K562 treated with DMSO at 1 percent for 24 hours (cell line): Measurements from ENCODE around the gene ID1. TPM values are rescaled to one million over a fixed set of nuclear protein-coding genes. Genes with fewer than 3 reads are reported as not detected.

Experiments
- total RNA-seq: library from RNA; unstranded; fragments of 300-600 nt; gene quantifications from 2 replicates; pipeline ENCODE4 v1.2.3, GENCODE V29; 2022; ENCODE audit warnings: low read depth; ENCODE audit not compliant: insufficient read depth

Gene ID1, protein sequence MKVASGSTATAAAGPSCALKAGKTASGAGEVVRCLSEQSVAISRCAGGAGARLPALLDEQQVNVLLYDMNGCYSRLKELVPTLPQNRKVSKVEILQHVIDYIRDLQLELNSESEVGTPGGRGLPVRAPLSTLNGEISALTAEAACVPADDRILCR
- total RNA-seq = 742 and 763 TPM in 2 replicates

DNA sequence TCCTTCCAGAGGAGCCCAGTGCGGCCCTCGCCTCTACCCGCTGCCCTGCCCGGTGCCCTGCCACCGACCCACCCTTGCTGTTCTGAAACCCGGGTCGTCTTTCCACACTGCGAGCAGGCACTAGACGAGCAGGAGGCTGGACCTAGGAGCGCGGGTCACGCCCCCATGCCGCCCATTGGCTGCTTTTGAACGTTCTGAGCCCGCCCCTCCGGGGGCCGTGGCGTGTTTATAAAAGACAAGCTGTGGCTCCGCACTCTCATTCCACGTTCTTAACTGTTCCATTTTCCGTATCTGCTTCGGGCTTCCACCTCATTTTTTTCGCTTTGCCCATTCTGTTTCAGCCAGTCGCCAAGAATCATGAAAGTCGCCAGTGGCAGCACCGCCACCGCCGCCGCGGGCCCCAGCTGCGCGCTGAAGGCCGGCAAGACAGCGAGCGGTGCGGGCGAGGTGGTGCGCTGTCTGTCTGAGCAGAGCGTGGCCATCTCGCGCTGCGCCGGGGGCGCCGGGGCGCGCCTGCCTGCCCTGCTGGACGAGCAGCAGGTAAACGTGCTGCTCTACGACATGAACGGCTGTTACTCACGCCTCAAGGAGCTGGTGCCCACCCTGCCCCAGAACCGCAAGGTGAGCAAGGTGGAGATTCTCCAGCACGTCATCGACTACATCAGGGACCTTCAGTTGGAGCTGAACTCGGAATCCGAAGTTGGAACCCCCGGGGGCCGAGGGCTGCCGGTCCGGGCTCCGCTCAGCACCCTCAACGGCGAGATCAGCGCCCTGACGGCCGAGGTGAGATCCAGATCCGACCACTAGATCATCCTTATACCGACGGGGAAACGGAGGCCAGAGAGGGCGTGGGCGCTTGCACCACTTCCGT lies at the start of gene ID1:
TSS of gene ID1 (plus strand) at position 259 of the 871 bp plus-strand sequence. CDS start at position 358, 99 bp downstream.

DNA sequence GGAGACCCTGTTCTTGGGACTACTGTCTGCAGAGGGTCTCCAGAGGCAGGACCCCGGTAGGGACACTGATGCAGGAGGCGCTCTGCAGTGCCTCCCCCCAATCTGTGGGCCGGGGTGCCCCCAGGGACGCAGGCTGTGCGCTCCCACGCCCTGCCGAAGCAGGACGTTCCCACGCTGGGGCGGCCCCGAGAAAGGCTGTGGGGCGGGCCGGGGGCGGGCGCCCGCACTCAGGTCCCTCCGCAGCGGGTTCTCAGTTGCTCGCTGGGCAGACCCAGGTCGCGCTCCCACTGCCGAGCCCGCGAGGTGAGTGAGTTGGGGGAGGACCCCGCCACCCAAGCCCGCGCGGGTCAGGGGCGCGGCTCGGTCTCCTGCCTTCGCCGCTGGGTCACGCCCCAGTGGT lies 32.6 kb downstream of the ID1 start, which contains the start of gene COX4I2:
TSS of gene COX4I2 (plus strand) at position 253 of the 400 bp plus-strand sequence. CDS start 1,106 bp downstream, outside the sequence.

Other genes starting within 250 kb of the ID1 start
- not detected in 2 replicates for gene DEFB118, start 236.7 kb upstream of the ID1 start, total RNA-seq
- not detected in 2 replicates for gene DEFB119, start 214.7 kb upstream of the ID1 start, total RNA-seq
- not detected in 2 replicates for gene DEFB121, start 199.1 kb upstream of the ID1 start, total RNA-seq
- not detected in 2 replicates for gene DEFB123, start 164.7 kb upstream of the ID1 start, total RNA-seq
- gene DEFB124, start 130.2 kb upstream of the ID1 start, total RNA-seq = not detected in 2 replicates
- not detected in 2 replicates for gene REM1, start 130.0 kb upstream of the ID1 start, total RNA-seq
- 138 and 143 TPM in 2 replicates for gene HM13, start 90.8 kb upstream of the ID1 start, total RNA-seq
- gene COX4I2, start 32.6 kb downstream of the ID1 start, total RNA-seq = not detected in 2 replicates
- gene BCL2L1, start 117.6 kb downstream of the ID1 start, total RNA-seq = 164 and 166 TPM in 2 replicates
- gene TPX2, start 134.0 kb downstream of the ID1 start, total RNA-seq = 99.7 and 114 TPM in 2 replicates
- 0.69 and 0.80 TPM in 2 replicates for gene MYLK2, start 214.1 kb downstream of the ID1 start, total RNA-seq
- not detected in 2 replicates for gene FOXS1, start 240.3 kb downstream of the ID1 start, total RNA-seq